ENCODE data around the gene ZNF649. TPM values are rescaled to one million over a fixed set of nuclear protein-coding genes. Genes with fewer than 3 reads are reported as not detected.

ZNF649 gene
- total RNA-seq, 1 experiment from 2014 or later: 8.8 TPM

- DNase-seq: no peak
- BruUV-seq (replicated peaks): no TSS peak
- H3K79me2 ChIP-seq (ENCODE audit: low read depth): no peaks in the 10 kb centered on the region
- H3K9me3 ChIP-seq (ENCODE audit: insufficient read depth, low read depth): peaks cover 79% of the 10 kb centered on the region
- intact Hi-C loops (cut with micrococcal nuclease; ENCODE audit: unreplicated experiment): no loop called here
- no peak for TF ChIP-seq CTCF (conservative IDR thresholded peaks at IDR 0.05)
- no peak for TF ChIP-seq EZH2 (IDR thresholded peaks at IDR 0.05; ENCODE audit: low read depth)
- H2AFZ ChIP-seq: no peak overlapping the region
- ChIA-PET CTCF (no interaction called here), POLR2A (ENCODE audit: unreplicated experiment) (no interaction called here)
- no peak overlapping the region for H3K4me2 ChIP-seq
- 0 out of 2 replicates have a peak, but pooled peaks cover 10% of the 10 kb centered on the region for H3F3A ChIP-seq (ENCODE audit: insufficient read depth, low read depth)
- H3K27ac ChIP-seq: no peak overlapping the region
- no peaks in the 10 kb centered on the region for H4K20me1 ChIP-seq (ENCODE audit: insufficient read depth)
- H3K36me3 ChIP-seq (ENCODE audit: low read depth): peaks cover 59% of the 10 kb centered on the region
- no peaks in the 10 kb centered on the region for H3K4me1 ChIP-seq (replicated peaks; ENCODE audit: insufficient read depth)
- H3K4me3 ChIP-seq: no peak overlapping the region
- H3K27me3 ChIP-seq (ENCODE audit: insufficient read depth, low read depth): no peaks in the 10 kb centered on the region
- no peaks in the 10 kb centered on the region for H3K9me2 ChIP-seq (ENCODE audit: insufficient read depth)
Measured at GRCh38 chr19:51944798-51945552, 40.2 kb upstream of the ZNF649 start.

- H2AFZ ChIP-seq: no peak overlapping the region
- H3K79me2 ChIP-seq (ENCODE audit: low read depth): no peaks in the 10 kb centered on the region
- H3K4me1 ChIP-seq (replicated peaks; ENCODE audit: insufficient read depth): no peaks in the 10 kb centered on the region
- peaks cover 49% of the 10 kb centered on the region for H3K9me3 ChIP-seq (ENCODE audit: insufficient read depth, low read depth)
- no peaks in the 10 kb centered on the region for H4K20me1 ChIP-seq (ENCODE audit: insufficient read depth)
- DNase-seq: no peak
- ChIA-PET CTCF (no interaction called here), POLR2A (ENCODE audit: unreplicated experiment) (no interaction called here)
- TF ChIP-seq CTCF (conservative IDR thresholded peaks at IDR 0.05) (no peak), EZH2 (IDR thresholded peaks at IDR 0.05; ENCODE audit: low read depth) (no peak)
- H3K4me2 ChIP-seq: no peak overlapping the region
- H3K27me3 ChIP-seq (ENCODE audit: insufficient read depth, low read depth): no peaks in the 10 kb centered on the region
- BruUV-seq (replicated peaks): no TSS peak
- H3K9me2 ChIP-seq (ENCODE audit: insufficient read depth): no peaks in the 10 kb centered on the region
- intact Hi-C loops (cut with micrococcal nuclease; ENCODE audit: unreplicated experiment): no loop called here
- no peak overlapping the region for H3K4me3 ChIP-seq
- H3K27ac ChIP-seq: no peak overlapping the region
- H3F3A ChIP-seq (ENCODE audit: insufficient read depth, low read depth): 0 out of 2 replicates have a peak, but pooled peaks cover 2% of the 10 kb centered on the region
- H3K36me3 ChIP-seq (ENCODE audit: low read depth): peaks cover 64% of the 10 kb centered on the region
Measured at GRCh38 chr19:51938936-51939335, 34.1 kb upstream of the ZNF649 start.

GRCh38 chr19:51931921-51932320, 27.1 kb upstream of the ZNF649 start:
- Histone ChIP-seq H3K4me1 (replicated peaks; ENCODE audit: insufficient read depth) (peaks cover 5% of the 10 kb centered on the region), H3K9me3 (ENCODE audit: insufficient read depth, low read depth) (peaks cover 35% of the 10 kb centered on the region), H3K27ac (no peak overlapping the region), H3K4me3 (no peak overlapping the region), H4K20me1 (ENCODE audit: insufficient read depth) (no peaks in the 10 kb centered on the region), H3K9me2 (ENCODE audit: insufficient read depth) (no peaks in the 10 kb centered on the region), H3K36me3 (ENCODE audit: low read depth) (peaks cover 52% of the 10 kb centered on the region), H3K4me2 (no peak overlapping the region), H3F3A (ENCODE audit: insufficient read depth, low read depth) (no peaks in the 10 kb centered on the region), H3K27me3 (ENCODE audit: insufficient read depth, low read depth) (no peaks in the 10 kb centered on the region), H3K79me2 (ENCODE audit: low read depth) (peaks cover 13% of the 10 kb centered on the region), H2AFZ (no peak overlapping the region)
- BruUV-seq (replicated peaks): no TSS peak
- ChIA-PET CTCF (no interaction called here), POLR2A (ENCODE audit: unreplicated experiment) (no interaction called here)
- intact Hi-C loops (cut with micrococcal nuclease; ENCODE audit: unreplicated experiment): no loop called here
- no peak for TF ChIP-seq CTCF (conservative IDR thresholded peaks at IDR 0.05)
- DNase-seq: peak in 1 of 2 experiments; percentile 28

Measured in PC-9 (cell line).